Gastrocnemius medialis (tissue), 4 donors: ENCODE measurements around the gene DMXL1.
"Not testable (repeated sequence)": the region's sequence is repeated elsewhere in the genome, so short reads cannot be mapped to it uniquely, and the experiment has no call there.

Source experiments
- POLR2A ChIP-seq, 2 donors: fragments of 450-650 bp; IDR thresholded peaks; one replicate each; pipeline ENCODE4 v1.6.1; 2017; ENCODE audit warnings: antibody characterized with exemption in 2 of 2, mild to moderate bottlenecking in 2 of 2, moderate library complexity in 2 of 2
- TF ChIP-seq, protein P1 (sequence below), 5 experiments: fragments of 450-650 bp in 3 of 5; fragments of 200-600 bp in 2 of 5; sonication (generic) in 2 of 5; IDR thresholded peaks in 4 of 5; conservative IDR thresholded peaks in 1 of 5; 1 replicate in 4 of 5; 2 replicates in 1 of 5; pipeline ENCODE4 v1.5.1; 2016 to 2019; ENCODE audit warnings: antibody characterized with exemption in 5 of 5, mild to moderate bottlenecking in 3 of 5, moderate library complexity in 3 of 5

DNA sequence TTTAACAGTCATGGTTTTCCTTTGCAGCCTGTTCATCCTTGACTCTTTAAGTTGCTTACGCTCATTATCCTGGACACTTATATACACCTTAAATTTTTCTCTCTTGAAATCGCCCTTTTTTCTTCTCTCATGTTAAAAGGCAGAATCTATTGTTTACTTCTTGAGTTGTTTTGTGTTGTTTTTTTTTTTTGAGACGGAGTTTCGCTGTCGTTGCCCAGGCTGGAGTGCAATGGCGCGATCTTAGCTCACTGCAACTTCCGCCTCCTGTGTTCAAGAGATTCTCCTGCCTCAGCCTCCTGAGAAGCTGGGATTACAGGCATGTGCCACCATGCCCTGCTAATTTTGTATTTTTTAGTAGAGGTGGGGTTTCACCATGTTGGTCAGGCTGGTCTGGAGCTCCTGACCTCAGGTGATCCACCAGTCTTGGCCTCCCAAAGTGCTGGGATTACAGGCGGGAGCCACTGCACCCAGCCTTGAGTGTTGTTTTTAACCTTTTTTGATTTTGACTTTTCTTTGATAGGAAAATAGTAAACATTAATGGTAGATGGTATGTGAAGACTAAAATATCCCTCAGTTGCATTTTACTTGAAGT lies 3.0 kb downstream of the DMXL1 start:
- TF ChIP-seq, protein P1, sequence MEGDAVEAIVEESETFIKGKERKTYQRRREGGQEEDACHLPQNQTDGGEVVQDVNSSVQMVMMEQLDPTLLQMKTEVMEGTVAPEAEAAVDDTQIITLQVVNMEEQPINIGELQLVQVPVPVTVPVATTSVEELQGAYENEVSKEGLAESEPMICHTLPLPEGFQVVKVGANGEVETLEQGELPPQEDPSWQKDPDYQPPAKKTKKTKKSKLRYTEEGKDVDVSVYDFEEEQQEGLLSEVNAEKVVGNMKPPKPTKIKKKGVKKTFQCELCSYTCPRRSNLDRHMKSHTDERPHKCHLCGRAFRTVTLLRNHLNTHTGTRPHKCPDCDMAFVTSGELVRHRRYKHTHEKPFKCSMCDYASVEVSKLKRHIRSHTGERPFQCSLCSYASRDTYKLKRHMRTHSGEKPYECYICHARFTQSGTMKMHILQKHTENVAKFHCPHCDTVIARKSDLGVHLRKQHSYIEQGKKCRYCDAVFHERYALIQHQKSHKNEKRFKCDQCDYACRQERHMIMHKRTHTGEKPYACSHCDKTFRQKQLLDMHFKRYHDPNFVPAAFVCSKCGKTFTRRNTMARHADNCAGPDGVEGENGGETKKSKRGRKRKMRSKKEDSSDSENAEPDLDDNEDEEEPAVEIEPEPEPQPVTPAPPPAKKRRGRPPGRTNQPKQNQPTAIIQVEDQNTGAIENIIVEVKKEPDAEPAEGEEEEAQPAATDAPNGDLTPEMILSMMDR (IDR thresholded peaks at IDR 0.05 in 4 of 5, conservative IDR thresholded peaks at IDR 0.05 in 1 of 5) = not testable (repeated sequence)
- not testable (repeated sequence) for TF ChIP-seq POLR2A (IDR thresholded peaks at IDR 0.05)
